BJ (cell line): Measurements from ENCODE around the gene HMOX1. TPM values are rescaled to one million over a fixed set of nuclear protein-coding genes. Genes with fewer than 3 reads are reported as not detected.
A peak's percentile ranks its signal among the peaks of the same experiment; 100 is the strongest.
"Not testable (repeated sequence)": the region's sequence is repeated elsewhere in the genome, so short reads cannot be mapped to it uniquely, and the experiment has no call there.

Source experiments
- CTCF ChIA-PET: fragments of 350-600 bp; formaldehyde crosslinking; extraction: SDS; loops from one replicate; lab custom pipeline; 2021; ENCODE audit warnings: antibody characterized with exemption, inconsistent platforms; lab: Yijun Ruan, JAX
- POLR2A ChIA-PET: fragments of 300-600 bp; sonication (Branson Sonifier 250); formaldehyde crosslinking; extraction: SDS; loops from one replicate; lab custom pipeline; 2021; ENCODE audit warnings: antibody characterized with exemption; lab: Charles Lee
- DNase-seq: peaks from one replicate; pipeline ENCODE4 v3.0.0-alpha.2; 2011; ENCODE audit warnings: low read depth
- H3K27me3 ChIP-seq: 2 replicates; pipeline ENCODE4 v1.6.0; 2011; ENCODE audit warnings: low read length; ENCODE audit not compliant: control insufficient read depth, insufficient read depth
- H3K36me3 ChIP-seq: 2 replicates; pipeline ENCODE4 v1.5.1; 2011; ENCODE audit warnings: low read length; ENCODE audit not compliant: control insufficient read depth, insufficient read depth
- H3K4me3 ChIP-seq: 2 replicates; pipeline ENCODE4 v1.5.1; 2011; ENCODE audit warnings: low read depth, mild to moderate bottlenecking, control low read depth, low read length
- polyA plus RNA-seq: library from polyadenylated mRNA; depleted of rRNA; stranded (reverse); fragments of >200 nt; gene quantifications from 2 replicates; pipeline ENCODE4 v1.2.3, GENCODE V29; 2011
- TF ChIP-seq, protein P1 (sequence below): IDR thresholded peaks from 2 replicates; pipeline ENCODE4 v1.5.1; 2011; ENCODE audit warnings: low read depth, mild to moderate bottlenecking, control low read depth, inconsistent platforms, low read length, moderate library complexity; ENCODE audit not compliant: insufficient read depth

HMOX1 gene
- polyA plus RNA-seq, 1 experiment, result 71.2 TPM

DNA sequence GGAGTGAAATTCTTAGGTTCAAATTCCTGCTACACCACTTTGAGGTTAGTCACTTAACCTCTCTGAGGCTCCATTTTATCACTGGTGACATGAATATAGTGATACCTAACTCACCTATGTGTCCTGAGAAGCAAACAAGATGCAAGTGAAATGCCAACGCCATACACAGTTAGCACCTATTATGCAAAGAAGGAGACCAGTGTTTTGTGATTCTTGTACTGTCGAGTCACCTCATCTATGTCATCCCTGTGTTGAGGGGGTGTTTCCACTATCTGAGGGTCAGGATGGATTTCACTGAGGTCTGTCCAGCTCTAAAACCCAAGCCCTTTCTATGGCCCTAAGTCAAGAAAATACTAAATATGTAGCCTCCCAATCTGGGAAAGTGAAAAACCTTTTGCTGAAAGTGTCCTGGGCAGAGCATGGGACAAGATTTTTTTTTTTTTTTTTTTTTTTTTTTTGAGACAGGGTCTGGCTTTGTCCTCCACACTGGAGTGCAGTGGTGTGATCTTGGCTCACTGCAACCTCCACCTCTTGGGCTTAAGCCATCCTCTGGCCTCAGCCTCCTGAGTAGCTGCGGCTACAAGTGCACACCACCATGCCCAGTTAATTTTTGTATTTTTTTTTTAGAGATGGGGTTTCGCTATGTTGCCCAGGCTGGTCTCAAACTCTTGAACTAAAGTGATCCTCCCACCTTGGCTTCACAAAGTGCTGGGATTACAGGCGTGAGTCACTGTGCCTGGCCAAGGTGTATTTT, 14.1 kb downstream of the HMOX1 start:
- Histone ChIP-seq H3K27me3 (no peaks in the 10 kb centered on the region), H3K4me3 (no peak overlapping the region), H3K36me3 (peaks cover 22% of the 10 kb centered on the region)
- TF ChIP-seq, protein P1, sequence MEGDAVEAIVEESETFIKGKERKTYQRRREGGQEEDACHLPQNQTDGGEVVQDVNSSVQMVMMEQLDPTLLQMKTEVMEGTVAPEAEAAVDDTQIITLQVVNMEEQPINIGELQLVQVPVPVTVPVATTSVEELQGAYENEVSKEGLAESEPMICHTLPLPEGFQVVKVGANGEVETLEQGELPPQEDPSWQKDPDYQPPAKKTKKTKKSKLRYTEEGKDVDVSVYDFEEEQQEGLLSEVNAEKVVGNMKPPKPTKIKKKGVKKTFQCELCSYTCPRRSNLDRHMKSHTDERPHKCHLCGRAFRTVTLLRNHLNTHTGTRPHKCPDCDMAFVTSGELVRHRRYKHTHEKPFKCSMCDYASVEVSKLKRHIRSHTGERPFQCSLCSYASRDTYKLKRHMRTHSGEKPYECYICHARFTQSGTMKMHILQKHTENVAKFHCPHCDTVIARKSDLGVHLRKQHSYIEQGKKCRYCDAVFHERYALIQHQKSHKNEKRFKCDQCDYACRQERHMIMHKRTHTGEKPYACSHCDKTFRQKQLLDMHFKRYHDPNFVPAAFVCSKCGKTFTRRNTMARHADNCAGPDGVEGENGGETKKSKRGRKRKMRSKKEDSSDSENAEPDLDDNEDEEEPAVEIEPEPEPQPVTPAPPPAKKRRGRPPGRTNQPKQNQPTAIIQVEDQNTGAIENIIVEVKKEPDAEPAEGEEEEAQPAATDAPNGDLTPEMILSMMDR, result no peak
- no peak for DNase-seq
- ChIA-PET CTCF (no interaction called here), POLR2A (no interaction called here)

DNA sequence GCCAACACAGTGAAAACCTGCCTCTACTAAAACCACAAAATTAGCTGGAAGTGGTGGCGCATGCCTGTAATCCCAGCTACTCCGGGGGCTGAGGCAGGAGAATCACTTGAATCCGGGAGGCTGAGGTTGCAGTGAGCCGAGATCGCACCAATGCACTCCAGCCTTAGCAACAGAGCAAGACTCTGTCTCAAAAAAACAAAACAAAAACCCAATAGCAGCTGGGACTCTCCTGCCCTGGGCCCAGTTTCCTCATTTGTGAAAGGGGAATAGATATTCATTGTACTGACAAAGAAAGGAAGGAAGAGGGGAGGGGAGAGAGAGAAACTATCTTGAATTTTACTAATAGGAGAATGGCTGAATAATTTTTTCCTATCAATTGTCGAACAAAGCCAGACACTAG, 15.7 kb downstream of the HMOX1 start:
- DNase-seq, H3K27me3 ChIP-seq, H3K4me3 ChIP-seq, POLR2A ChIA-PET: not testable (repeated sequence)
- CTCF ChIA-PET, result interaction anchor here (0.8 to 0.9 kb wide), 2 partner anchors 13 to 187 kb away, joined by 3 to 4 read pairs; no protein-coding TSS in a partner anchor
- peaks cover 14% of the 10 kb centered on the region for H3K36me3 ChIP-seq

DNA sequence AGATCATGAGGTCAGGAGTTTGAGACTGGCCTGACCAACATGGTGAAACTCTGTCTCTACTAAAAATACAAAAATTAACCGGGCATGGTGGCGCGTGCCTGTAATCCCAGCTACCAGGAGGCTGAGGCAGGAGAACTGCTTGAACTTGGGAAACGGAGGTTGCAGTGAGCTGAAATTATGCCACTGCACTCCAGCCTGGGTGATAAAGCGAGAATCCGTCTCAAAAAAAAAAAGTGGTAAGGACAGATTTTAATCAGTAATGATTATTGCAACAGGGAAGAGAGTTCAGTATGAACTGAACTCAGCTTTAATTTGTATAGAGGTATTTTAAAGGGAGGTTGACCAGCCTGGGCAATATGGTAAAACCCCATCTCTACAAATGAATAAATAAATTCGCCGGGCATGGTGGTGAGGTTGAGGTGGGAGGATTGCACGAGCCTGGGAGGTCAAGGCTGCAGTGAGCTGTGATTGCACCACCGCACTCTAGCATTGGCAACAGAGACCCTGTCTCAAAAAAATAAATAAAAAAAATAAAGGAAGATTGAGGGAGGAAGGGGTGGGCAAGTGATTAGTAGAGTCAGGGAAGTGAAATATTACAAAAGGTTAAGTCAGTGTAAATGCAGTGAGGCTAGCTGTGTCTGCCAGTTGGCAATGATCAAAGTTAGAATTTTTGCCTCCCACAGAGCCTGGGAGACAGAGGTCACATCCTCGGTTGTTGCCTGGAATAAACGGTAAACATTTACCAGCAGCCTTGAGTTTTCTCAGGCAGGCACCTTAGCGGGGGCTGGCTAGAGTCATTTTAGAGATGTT, 16.4 kb downstream of the HMOX1 start:
- CTCF ChIA-PET, result interaction anchor here (0.8 to 0.9 kb wide), 3 partner anchors 13 to 186 kb away, joined by 3 to 4 read pairs (median 3); no protein-coding TSS in a partner anchor

DNA sequence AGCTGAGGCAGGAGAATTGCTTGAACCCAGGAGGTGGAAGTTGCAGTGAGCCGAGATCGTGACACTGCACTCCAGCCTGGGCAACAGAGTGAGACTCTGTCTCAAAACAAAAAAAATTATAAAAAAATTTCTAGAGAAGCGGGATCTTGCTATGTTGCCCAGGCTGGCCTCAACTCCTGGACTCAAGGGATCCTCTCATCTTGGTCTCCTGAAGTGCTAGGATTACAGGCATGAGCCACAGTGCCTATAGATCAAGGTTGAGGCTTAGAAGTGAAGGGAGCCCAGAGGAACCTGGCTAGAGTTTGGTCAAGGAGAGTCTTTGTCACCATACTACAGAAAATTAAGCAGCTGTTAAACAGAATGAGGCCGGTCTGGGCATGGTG, 17.7 kb downstream of the HMOX1 start:
- peaks cover 5% of the 10 kb centered on the region for H3K36me3 ChIP-seq
- DNase-seq, result no peak
- TF ChIP-seq, protein P1, result no peak
- H3K27me3 ChIP-seq, result no peaks in the 10 kb centered on the region
- ChIA-PET POLR2A (no interaction called here), CTCF (interaction anchor here (1.2 kb wide), 1 partner anchor 30 kb away, joined by 4 read pairs; no protein-coding TSS in a partner anchor)
- no peak overlapping the region for H3K4me3 ChIP-seq

More for the DNA sequence above, 16.4 kb downstream of the HMOX1 start:
- TF ChIP-seq, protein P1, result no peak
- POLR2A ChIA-PET, result no interaction called here
- DNase-seq, result no peak
- peaks cover 12% of the 10 kb centered on the region for H3K36me3 ChIP-seq
- H3K27me3 ChIP-seq, result no peaks in the 10 kb centered on the region
- H3K4me3 ChIP-seq, result no peak overlapping the region

DNA sequence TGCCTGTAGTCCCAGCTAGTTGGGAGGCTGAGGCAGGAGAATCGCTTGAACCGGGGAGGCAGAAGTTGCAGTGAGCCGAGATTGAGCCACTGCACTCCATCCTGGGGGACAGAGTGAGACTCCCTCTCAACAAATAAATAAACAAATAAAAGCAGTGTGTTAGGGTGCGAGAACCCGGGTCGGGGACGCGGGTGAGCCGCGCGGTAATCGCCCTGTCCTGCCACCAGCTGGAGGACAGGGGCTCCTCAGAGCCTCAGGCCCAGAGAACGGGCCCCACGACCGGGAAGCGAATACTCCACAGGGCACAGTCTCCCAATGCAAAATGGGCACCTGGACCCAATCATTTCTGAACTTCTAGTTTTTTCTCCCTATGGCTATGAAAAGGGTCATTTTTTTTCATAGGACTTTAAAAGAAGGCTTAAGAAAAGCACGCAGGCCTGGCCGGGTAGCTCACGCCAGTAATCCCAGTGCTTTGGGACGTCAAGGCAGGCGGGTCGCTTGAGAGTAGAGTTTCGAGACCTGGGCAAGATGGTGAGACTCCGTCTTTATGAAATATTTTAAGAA, 18.3 kb downstream of the HMOX1 start:
- Histone ChIP-seq H3K36me3 (peaks cover 4% of the 10 kb centered on the region; the same call in 1 of the 2 replicates), H3K27me3 (no peaks in the 10 kb centered on the region), H3K4me3 (peak overlapping the region; percentile 91)
- DNase-seq, result no peak
- CTCF ChIA-PET, result interaction anchor here (1.2 kb wide), 1 partner anchor 31 kb away, joined by 4 read pairs; no protein-coding TSS in a partner anchor
- TF ChIP-seq, protein P1, result no peak
- POLR2A ChIA-PET, result interaction anchor here (0.6 kb wide), 1 partner anchor 28 kb away, joined by 12 read pairs; no protein-coding TSS in a partner anchor
